Heart left ventricle (tissue), 13 donors: ENCODE measurements around the gene CSF1R.

Source experiments
- CTCF ChIP-seq, 12 donors: fragments of 200-600 bp; sonication (generic) in 4 of 12; IDR thresholded peaks; one replicate each; pipeline versions ENCODE4 v1.5.0 to v1.8.0; 2018 to 2022; ENCODE audit warnings: antibody characterized with exemption in 12 of 12, mild to moderate bottlenecking in 5 of 12
- POLR2A ChIP-seq, 2 donors: fragments of 450-650 bp; IDR thresholded peaks; one replicate each; pipeline ENCODE4 v1.6.1; 2017; ENCODE audit warnings: antibody characterized with exemption in 2 of 2, mild to moderate bottlenecking in 2 of 2, moderate library complexity in 2 of 2
- donor health status: ischemic (EF 13 %, LVEDD 7.1; RV severe dilation, severe dysfunction).
- donor health status: DM: no; HTN: yes; CAD: no.
- donor health status: DM: no; HTN: no; CAD: no.
- donor health status: ischemic (EF 25% LVEDD 6.9; RV normal size, moderate dysfunction).
- donor health status: ischemic (EF 25% LVEDD 5.7; RV mildly dilated, moderate dysfunction).
- donor health status: ischemic (EF 35%, LVEDD 5.7; RV mildly dilated, moderate dysfunction).
- donor health status: nonischemic (EF 11% LVEDD 7.7; RV severe dilation, severe dysfunction).
- donor health status: DM: yes; HTN: yes; CAD: no.
- donor health status: PGD.
- donor health status: ischemic (EF 29% LVEDD 5.4; RV normal size, mild dysfunction).
- donor health status: nonischemic (EF 23%, LVEDD 6.1; RV moderate dilation, normal function).

GRCh38 chr5:150121448-150122157 lies 35.2 kb upstream of the CSF1R start:
- TF ChIP-seq CTCF (IDR thresholded peaks at IDR 0.05) (no peak), POLR2A (IDR thresholded peaks at IDR 0.05) (no peak)
